Tibial nerve (tissue), 4 donors: ENCODE results near the gene MRPL19. TPM values are rescaled to one million over a fixed set of nuclear protein-coding genes. Genes with fewer than 3 reads are reported as not detected.
"Not testable (repeated sequence)": the region's sequence is repeated elsewhere in the genome, so short reads cannot be mapped to it uniquely, and the experiment has no call there.

Experiments used
- DNase-seq, 2 donors: peaks; one replicate each; pipeline ENCODE4 v3.0.0-alpha.2; 2019; ENCODE audit warnings: low spot score in 2 of 2
- H3K27ac ChIP-seq, 4 donors: fragments of 200-600 bp; sonication (generic) in 3 of 4; one replicate each; pipeline ENCODE4 v1.5.1; 2017 to 2019; ENCODE audit warnings: mild to moderate bottlenecking in 1 of 4
- H3K27me3 ChIP-seq, 2 donors: fragments of 200-600 bp; sonication (generic) in 1 of 2; one replicate each; pipeline versions ENCODE4 v1.5.1 to v1.6.0; 2017 to 2019
- H3K36me3 ChIP-seq, 3 donors: fragments of 200-600 bp; sonication (generic); one replicate each; pipeline ENCODE4 v1.5.1; 2018 to 2019
- H3K4me1 ChIP-seq, 4 donors: fragments of 200-600 bp; sonication (generic) in 3 of 4; one replicate each; pipeline ENCODE4 v1.5.1; 2017 to 2019
- H3K4me3 ChIP-seq, 4 donors: fragments of 200-600 bp; sonication (generic) in 3 of 4; one replicate each; pipeline ENCODE4 v1.5.1; 2017 to 2019; ENCODE audit warnings: mild to moderate bottlenecking in 1 of 4, moderate library complexity in 1 of 4
- H3K9me3 ChIP-seq, 4 donors: fragments of 200-600 bp; sonication (generic) in 3 of 4; one replicate each; pipeline ENCODE4 v1.5.1; 2017 to 2019
- EP300 ChIP-seq, 2 donors: sonication (generic); formaldehyde crosslinking; IDR thresholded peaks; one replicate each; pipeline ENCODE4 v1.6.1; 2017; ENCODE audit warnings: antibody characterized with exemption in 2 of 2, mild to moderate bottlenecking in 1 of 2
- POLR2A ChIP-seq, 2 donors: fragments of 450-650 bp; IDR thresholded peaks; one replicate each; pipeline ENCODE4 v1.6.1; 2017; ENCODE audit warnings: antibody characterized with exemption in 2 of 2, mild to moderate bottlenecking in 2 of 2, moderate library complexity in 2 of 2
- WGBS, 2 donors: methylation state at CpG; one replicate each; pipeline ENCODE4 v1.1.5; 2018; 5-methylcytosine and 5-hydroxymethylcytosine counted together
- total RNA-seq, 4 donors: library from RNA; depleted of rRNA; stranded (reverse); fragments of >200 nt; gene quantifications; one replicate each; pipeline ENCODE4 v1.1.0, GENCODE V29; 2016
- TF ChIP-seq, protein P1 (sequence below), 5 experiments: fragments of 200-600 bp in 3 of 5; fragments of 450-650 bp in 2 of 5; sonication (generic) in 3 of 5; IDR thresholded peaks; one replicate each; pipeline ENCODE4 v1.5.1; 2016 to 2019; ENCODE audit warnings: antibody characterized with exemption in 5 of 5, mild to moderate bottlenecking in 3 of 5, moderate library complexity in 2 of 5

MRPL19 gene
- total RNA-seq, 4 donors from 2014 or later = 27.9 to 52.9 (median 34.9) TPM

DNA sequence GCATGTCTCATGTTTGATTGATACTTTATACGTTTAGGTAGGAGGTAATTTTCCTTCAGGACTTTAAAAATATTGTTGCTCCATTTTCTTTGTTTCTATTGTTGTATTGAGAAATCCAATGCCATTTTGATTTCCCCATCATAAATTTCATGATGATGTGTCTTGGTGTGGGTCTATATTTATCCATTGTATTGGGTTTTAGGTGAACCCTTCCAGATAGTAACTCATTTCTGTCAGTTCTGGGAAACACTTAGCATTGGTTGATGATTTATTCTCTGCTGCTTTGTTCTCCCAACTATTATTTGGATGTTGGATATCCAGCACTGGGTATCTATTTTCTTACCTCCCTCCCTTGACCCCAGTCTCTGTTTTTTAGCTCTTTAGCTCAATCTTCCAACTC, 10.0 kb downstream of the MRPL19 start:
- Histone ChIP-seq H3K4me3 (no peak overlapping the region), H3K27ac (no peak overlapping the region), H3K4me1 (no peaks in the 10 kb centered on the region), H3K27me3 (no peaks in the 10 kb centered on the region), H3K9me3 (peaks cover 0 to 26% (median 0%) of the 10 kb centered on the region in 4 donors), H3K36me3 (peaks cover under 1 to 100% (median 12%) of the 10 kb centered on the region in 3 donors)
- 97% methylated on average over 1 of the region's 1 CpG for WGBS, 2 donors
- TF ChIP-seq, protein P1, sequence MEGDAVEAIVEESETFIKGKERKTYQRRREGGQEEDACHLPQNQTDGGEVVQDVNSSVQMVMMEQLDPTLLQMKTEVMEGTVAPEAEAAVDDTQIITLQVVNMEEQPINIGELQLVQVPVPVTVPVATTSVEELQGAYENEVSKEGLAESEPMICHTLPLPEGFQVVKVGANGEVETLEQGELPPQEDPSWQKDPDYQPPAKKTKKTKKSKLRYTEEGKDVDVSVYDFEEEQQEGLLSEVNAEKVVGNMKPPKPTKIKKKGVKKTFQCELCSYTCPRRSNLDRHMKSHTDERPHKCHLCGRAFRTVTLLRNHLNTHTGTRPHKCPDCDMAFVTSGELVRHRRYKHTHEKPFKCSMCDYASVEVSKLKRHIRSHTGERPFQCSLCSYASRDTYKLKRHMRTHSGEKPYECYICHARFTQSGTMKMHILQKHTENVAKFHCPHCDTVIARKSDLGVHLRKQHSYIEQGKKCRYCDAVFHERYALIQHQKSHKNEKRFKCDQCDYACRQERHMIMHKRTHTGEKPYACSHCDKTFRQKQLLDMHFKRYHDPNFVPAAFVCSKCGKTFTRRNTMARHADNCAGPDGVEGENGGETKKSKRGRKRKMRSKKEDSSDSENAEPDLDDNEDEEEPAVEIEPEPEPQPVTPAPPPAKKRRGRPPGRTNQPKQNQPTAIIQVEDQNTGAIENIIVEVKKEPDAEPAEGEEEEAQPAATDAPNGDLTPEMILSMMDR (IDR thresholded peaks at IDR 0.05) = no peak
- TF ChIP-seq EP300 (IDR thresholded peaks at IDR 0.05) (no peak), POLR2A (IDR thresholded peaks at IDR 0.05) (no peak)
- DNase-seq = no peak

DNA sequence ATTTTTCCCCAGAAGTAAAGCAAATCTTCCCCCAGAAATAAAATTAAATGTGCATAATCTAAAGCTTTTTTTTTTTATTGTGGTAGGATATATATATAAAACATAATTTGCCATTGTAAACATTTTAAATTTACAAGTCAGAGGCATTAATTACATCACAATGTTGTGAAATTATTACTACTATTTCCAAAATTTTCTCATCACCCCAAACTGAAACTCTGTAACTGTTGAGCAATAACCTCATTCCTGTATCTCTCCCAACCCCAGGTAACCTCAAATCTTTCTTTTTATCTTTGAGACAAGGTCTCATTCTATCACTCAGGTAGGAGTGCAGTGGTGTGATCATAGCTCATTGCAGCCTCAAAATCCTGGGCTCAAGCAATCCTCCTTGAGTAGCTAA, 11.2 kb downstream of the MRPL19 start:
- TF ChIP-seq POLR2A (IDR thresholded peaks at IDR 0.05) (no peak), EP300 (IDR thresholded peaks at IDR 0.05) (no peak)
- TF ChIP-seq, protein P1 (IDR thresholded peaks at IDR 0.05) = no peak
- peaks cover 0 to 26% (median 0%) of the 10 kb centered on the region in 4 donors for H3K9me3 ChIP-seq
- H3K4me1 ChIP-seq = no peaks in the 10 kb centered on the region
- H3K27ac ChIP-seq = no peak overlapping the region
- no peak overlapping the region for H3K4me3 ChIP-seq
- no peak for DNase-seq
- H3K27me3 ChIP-seq = no peaks in the 10 kb centered on the region
- H3K36me3 ChIP-seq = peaks cover 3 to 99% (median 10%) of the 10 kb centered on the region in 3 donors

DNA sequence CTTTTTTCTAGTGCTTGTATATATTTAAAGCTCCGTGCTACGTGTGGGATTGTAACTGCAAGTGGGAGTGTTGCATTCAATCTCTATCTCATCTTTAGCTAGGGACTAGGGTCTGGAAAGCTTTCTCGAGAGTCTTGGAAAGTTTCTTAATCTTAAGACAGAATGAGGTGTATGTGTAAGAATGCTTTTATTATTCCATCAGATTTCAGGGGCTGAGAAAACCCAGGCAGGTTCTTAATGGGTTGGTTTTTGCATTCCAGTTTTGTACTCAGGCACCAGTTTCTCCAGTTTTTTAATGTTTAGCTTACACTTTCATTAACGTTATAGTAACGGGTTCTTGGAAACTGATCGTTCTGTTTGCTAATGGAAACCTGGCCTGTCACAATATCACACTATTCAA, 20.3 kb downstream of the MRPL19 start:
- WGBS, 2 donors = 76 to 91% methylated on average over 6 of the region's 6 CpGs
- Histone ChIP-seq H3K36me3 (peaks cover 0 to 76% (median 0%) of the 10 kb centered on the region in 3 donors), H3K27ac (no peak overlapping the region), H3K27me3 (no peaks in the 10 kb centered on the region), H3K4me1 (no peaks in the 10 kb centered on the region), H3K9me3 (no peaks in the 10 kb centered on the region), H3K4me3 (no peak overlapping the region)
- TF ChIP-seq, protein P1 (IDR thresholded peaks at IDR 0.05) = no peak
- TF ChIP-seq POLR2A (IDR thresholded peaks at IDR 0.05) = no peak
- TF ChIP-seq EP300 (IDR thresholded peaks at IDR 0.05) = no peak
- DNase-seq = no peak

DNA sequence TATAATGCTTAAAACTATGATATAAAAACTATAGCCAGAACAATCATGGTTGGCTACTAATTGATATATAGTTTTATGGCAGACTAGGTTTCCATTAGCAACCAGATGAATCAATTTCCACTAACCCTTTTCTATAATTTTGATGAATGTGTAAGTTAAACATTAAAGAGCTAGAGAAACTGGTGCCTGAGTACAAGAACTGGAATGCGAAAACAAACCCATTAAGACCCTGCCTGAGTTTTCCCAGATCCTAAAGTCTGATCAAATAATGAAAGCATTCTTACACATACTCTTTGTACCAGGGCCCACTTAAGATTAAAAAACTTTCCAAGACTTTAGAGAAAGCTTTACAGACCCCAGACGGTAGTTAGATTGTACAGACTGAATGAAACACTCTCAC, 21.3 kb downstream of the MRPL19 start:
- Histone ChIP-seq H3K4me3 (no peak overlapping the region), H3K36me3 (peaks cover 0 to 67% (median 0%) of the 10 kb centered on the region in 3 donors), H3K9me3 (no peaks in the 10 kb centered on the region), H3K27me3 (no peaks in the 10 kb centered on the region), H3K4me1 (no peaks in the 10 kb centered on the region), H3K27ac (no peak overlapping the region)
- WGBS, 2 donors = 53 to 61% methylated on average over 2 of the region's 2 CpGs
- TF ChIP-seq POLR2A (IDR thresholded peaks at IDR 0.05) = no peak
- TF ChIP-seq EP300 (IDR thresholded peaks at IDR 0.05) = no peak
- TF ChIP-seq, protein P1 (IDR thresholded peaks at IDR 0.05) = no peak
- DNase-seq = no peak

DNA sequence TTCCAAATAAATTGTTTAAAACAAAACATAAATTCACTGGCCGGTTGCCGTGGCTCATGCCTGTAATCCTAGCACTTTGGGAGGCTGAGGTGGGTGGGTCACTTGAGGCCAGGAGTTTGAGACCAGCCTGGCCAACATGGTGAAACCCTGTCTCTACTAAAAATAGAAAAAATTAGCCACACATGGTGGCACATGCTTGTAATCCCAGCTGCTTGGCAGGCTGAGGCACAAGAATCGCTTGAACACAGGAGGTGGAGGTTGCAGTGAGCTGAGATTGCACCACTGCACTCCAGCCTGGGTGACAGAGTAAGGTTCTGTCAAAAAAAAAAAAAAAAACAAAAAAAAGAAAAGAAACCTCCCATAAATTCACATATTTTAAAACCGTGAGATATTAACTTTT, 28.8 kb downstream of the MRPL19 start:
- H3K27ac ChIP-seq, H3K27me3 ChIP-seq, H3K9me3 ChIP-seq, H3K4me3 ChIP-seq, DNase-seq: not testable (repeated sequence)
- Histone ChIP-seq H3K36me3 (peaks cover 0 to 23% (median 0%) of the 10 kb centered on the region in 3 donors), H3K4me1 (peaks cover 0 to 11% (median 2%) of the 10 kb centered on the region in 4 donors)
- WGBS, 2 donors = 75 to 84% methylated on average over 4 of the region's 4 CpGs

DNA sequence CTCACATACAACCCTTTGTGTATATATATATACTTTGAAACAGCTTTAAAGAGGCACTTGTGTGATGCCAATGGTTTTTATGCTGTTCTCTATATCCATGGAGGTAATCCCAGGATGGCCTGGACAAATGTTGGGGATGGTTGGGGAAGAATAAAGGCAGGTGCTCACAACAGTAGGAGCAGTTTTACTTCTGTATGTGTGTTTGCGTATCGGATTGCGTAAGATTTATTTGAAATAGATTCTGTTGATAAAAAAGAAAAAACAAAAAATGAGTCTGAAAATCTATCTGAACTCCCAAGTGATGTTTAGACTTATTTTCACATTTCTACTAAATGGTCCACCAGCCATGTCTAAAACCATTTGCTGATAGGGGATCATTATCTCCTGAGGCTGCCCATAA, 29.3 kb downstream of the MRPL19 start:
- Histone ChIP-seq H3K36me3 (peaks cover 0 to 23% (median 0%) of the 10 kb centered on the region in 3 donors), H3K27me3 (no peaks in the 10 kb centered on the region), H3K4me3 (no peak overlapping the region), H3K9me3 (no peaks in the 10 kb centered on the region), H3K27ac (no peak overlapping the region), H3K4me1 (peaks cover 0 to 11% (median 2%) of the 10 kb centered on the region in 4 donors)
- WGBS, 2 donors = 97 to 99% methylated on average over 3 of the region's 3 CpGs
- DNase-seq = no peak
- TF ChIP-seq, protein P1 (IDR thresholded peaks at IDR 0.05) = no peak
- no peak for TF ChIP-seq EP300 (IDR thresholded peaks at IDR 0.05)
- TF ChIP-seq POLR2A (IDR thresholded peaks at IDR 0.05) = no peak
